HUES6 (cell line): ENCODE results near the gene CFAP74.

Experiments used
- H3K27ac ChIP-seq: 2 replicates; pipeline ENCODE4 v1.7.0; 2013; ENCODE audit warnings: low read depth, mild to moderate bottlenecking, low read length, inconsistent platforms
- H3K27me3 ChIP-seq: 2 replicates; pipeline ENCODE4 v1.6.1; 2013; ENCODE audit warnings: low read length; ENCODE audit not compliant: control insufficient read depth, insufficient read depth
- H3K36me3 ChIP-seq: 2 replicates; pipeline ENCODE4 v1.6.1; 2013; ENCODE audit warnings: low read length; ENCODE audit not compliant: control insufficient read depth, insufficient read depth
- H3K4me1 ChIP-seq: 2 replicates; pipeline ENCODE4 v1.6.1; 2013; ENCODE audit warnings: low read length; ENCODE audit not compliant: control insufficient read depth, insufficient read depth
- H3K4me3 ChIP-seq: 2 replicates; pipeline ENCODE4 v1.5.1; 2013; ENCODE audit warnings: low read depth, low read length
- H3K9ac ChIP-seq: one replicate; pipeline ENCODE4 v1.6.1; 2013; ENCODE audit warnings: mild to moderate bottlenecking, low read length
- H3K9me3 ChIP-seq: 2 replicates; pipeline ENCODE4 v1.6.1; 2013; ENCODE audit warnings: low read depth, low read length; ENCODE audit not compliant: control insufficient read depth, insufficient read depth

The CFAP74 gene

DNA sequence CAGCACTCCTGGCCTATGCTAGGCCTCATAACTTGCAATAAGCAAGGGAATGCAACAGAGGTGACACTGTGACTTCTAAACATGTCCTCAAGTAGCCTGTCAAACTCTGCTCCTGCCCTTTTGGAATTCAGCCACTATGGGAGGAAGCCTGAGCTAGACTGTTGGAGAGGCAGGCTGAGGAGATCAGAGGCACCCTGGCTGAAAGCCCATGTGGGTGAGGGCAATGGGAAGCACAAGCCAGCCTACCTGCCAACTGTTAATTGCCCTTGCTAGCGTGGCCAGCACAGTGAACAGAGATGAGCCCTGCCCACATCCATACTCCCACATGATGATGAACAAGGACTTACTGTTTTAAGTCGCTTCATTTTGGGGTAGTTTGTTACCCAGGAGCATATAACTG, 130.4 kb downstream of the CFAP74 start:
- H3K4me1 ChIP-seq, result no peaks in the 10 kb centered on the region
- peaks cover 11% of the 10 kb centered on the region; the same call in 1 of the 2 replicates for H3K9me3 ChIP-seq
- H3K27ac ChIP-seq, result no peak overlapping the region
- H3K27me3 ChIP-seq, result no peaks in the 10 kb centered on the region
- H3K9ac ChIP-seq, result no peak overlapping the region
- H3K36me3 ChIP-seq, result peaks cover 65% of the 10 kb centered on the region
- H3K4me3 ChIP-seq, result no peak overlapping the region

DNA sequence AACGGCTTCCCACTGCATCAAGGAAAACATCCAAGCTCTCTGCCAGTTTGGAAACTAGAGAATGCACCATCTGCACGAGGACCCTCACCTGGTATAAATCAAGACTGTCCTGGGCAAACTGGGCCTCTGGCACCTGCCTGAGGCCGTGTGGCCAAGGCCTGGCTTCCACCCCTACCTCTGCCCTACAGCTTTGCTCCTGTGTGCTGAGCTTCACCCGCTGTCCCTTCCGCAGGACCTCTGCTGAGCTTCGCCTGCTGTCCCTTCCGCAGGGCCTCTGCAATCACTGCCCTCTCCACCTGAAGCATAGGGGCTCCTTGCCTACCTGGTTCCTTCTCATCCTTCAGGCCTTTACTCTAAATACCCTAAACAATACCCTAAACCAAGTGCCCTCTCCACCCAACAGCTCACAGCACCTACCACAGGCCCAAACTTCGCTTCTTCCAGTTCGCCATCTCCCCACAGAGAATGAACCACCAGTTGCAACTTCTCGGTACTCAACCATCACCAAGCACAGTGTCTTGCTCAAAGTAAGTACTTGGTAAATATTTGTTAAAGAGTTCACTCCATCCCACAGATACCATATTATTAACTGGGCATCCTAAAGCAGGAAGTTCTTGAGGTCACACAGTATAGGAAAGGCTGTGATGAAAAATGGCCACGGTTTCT, 131.1 kb downstream of the CFAP74 start:
- H3K27ac ChIP-seq, result no peak overlapping the region
- peaks cover 57% of the 10 kb centered on the region for H3K36me3 ChIP-seq
- no peaks in the 10 kb centered on the region for H3K4me1 ChIP-seq

More for the DNA sequence above, 131.1 kb downstream of the CFAP74 start:
- Histone ChIP-seq H3K9me3 (peaks cover 11% of the 10 kb centered on the region; the same call in 1 of the 2 replicates), H3K27me3 (no peaks in the 10 kb centered on the region), H3K4me3 (no peak overlapping the region), H3K9ac (no peak overlapping the region)
